ENCODE results near the gene RAG2.

GRCh38 chr11:36609383-36609782, 11.3 kb upstream of the RAG2 start:
- TF ChIP-seq CTCF (IDR thresholded peaks at IDR 0.05) (no peak), POLR2A (IDR thresholded peaks at IDR 0.05) (no peak)
